ENCODE data around the gene IGFBP6.

DNA sequence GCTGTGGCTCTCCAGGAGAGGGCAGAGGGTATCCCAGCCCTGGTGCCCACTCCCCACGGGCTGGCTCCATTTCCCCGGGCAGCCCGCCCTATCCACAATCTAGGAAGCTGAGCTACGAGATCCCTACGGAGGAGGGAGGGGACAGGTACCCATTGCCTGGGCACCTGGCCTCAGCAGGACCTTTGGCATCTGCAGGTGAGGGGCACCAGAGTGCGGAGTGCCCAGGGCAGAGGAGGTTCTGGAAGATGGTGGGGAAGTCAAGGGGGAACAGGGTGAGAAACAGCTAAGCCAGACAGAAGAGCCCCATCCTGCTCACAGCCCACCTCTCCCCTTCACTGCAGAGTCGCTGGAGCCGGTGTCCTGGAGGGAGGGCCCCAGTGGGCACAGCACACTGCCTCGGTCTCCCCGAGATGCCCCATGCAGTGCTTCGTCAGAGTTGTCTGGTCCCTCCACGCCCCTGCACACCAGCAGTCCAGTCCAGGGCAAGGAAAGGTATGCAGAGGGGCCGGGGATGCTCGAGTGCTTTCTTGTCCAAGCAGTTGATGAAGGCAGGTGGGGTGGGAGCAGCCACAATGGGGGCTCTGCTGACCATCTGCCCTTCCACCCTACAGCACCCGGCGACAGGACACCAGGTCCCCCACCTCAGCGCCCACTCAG lies 37.3 kb upstream of the IGFBP6 start:
- TF ChIP-seq, protein P1, sequence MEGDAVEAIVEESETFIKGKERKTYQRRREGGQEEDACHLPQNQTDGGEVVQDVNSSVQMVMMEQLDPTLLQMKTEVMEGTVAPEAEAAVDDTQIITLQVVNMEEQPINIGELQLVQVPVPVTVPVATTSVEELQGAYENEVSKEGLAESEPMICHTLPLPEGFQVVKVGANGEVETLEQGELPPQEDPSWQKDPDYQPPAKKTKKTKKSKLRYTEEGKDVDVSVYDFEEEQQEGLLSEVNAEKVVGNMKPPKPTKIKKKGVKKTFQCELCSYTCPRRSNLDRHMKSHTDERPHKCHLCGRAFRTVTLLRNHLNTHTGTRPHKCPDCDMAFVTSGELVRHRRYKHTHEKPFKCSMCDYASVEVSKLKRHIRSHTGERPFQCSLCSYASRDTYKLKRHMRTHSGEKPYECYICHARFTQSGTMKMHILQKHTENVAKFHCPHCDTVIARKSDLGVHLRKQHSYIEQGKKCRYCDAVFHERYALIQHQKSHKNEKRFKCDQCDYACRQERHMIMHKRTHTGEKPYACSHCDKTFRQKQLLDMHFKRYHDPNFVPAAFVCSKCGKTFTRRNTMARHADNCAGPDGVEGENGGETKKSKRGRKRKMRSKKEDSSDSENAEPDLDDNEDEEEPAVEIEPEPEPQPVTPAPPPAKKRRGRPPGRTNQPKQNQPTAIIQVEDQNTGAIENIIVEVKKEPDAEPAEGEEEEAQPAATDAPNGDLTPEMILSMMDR (IDR thresholded peaks at IDR 0.05) = no peak
- TF ChIP-seq EZH2 (IDR thresholded peaks at IDR 0.05; ENCODE audit: borderline replicate concordance, insufficient read depth, low read depth, low read length, poor library complexity, severe bottlenecking) = no peak

Data from B cell (primary cell).